A673 (cell line): ENCODE results near the gene SLC25A13.

Experiments
- EZH2 ChIP-seq: fragments of 200-600 bp; sonication (generic); IDR thresholded peaks from 2 replicates; pipeline ENCODE4 v1.6.1; 2017; ENCODE audit warnings: borderline replicate concordance, low read depth, mild to moderate bottlenecking, mixed read lengths, antibody characterized with exemption, low read length; ENCODE audit not compliant: poor library complexity, severe bottlenecking
- TF ChIP-seq, protein P1 (sequence below): fragments of 300-800, 200-600 bp; sonication (generic); conservative IDR thresholded peaks from 2 replicates; pipeline ENCODE4 v1.5.1; 2017; ENCODE audit warnings: low read depth, mild to moderate bottlenecking, antibody characterized with exemption, low read length, moderate library complexity, mixed read lengths

DNA sequence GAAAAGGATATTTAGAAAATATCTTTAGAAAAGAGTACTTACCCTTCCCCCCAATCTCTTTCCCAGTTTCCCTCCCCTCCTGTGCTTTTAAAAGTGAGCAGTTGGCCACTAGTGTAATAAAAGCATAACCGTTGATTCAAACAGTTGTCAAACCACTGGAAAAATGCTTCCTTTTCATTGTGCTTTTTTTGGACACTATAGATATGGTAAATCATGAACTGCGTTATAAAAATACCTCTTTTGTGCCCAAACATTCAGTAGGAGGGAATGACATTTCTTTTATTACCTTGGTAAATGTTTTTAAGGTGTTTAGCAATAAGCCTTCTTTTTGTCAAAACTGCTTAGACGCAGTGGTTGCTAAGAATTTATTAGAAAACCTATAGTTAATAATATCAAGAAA lies 232.4 kb downstream of the SLC25A13 start:
- TF ChIP-seq, protein P1, sequence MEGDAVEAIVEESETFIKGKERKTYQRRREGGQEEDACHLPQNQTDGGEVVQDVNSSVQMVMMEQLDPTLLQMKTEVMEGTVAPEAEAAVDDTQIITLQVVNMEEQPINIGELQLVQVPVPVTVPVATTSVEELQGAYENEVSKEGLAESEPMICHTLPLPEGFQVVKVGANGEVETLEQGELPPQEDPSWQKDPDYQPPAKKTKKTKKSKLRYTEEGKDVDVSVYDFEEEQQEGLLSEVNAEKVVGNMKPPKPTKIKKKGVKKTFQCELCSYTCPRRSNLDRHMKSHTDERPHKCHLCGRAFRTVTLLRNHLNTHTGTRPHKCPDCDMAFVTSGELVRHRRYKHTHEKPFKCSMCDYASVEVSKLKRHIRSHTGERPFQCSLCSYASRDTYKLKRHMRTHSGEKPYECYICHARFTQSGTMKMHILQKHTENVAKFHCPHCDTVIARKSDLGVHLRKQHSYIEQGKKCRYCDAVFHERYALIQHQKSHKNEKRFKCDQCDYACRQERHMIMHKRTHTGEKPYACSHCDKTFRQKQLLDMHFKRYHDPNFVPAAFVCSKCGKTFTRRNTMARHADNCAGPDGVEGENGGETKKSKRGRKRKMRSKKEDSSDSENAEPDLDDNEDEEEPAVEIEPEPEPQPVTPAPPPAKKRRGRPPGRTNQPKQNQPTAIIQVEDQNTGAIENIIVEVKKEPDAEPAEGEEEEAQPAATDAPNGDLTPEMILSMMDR, result no peak
- no peak for TF ChIP-seq EZH2
